HepG2 (cell line): ENCODE results near the gene HLF. TPM values are rescaled to one million over a fixed set of nuclear protein-coding genes. Genes with fewer than 3 reads are reported as not detected.

Source experiments
- CEBPZ ChIP-seq: IDR thresholded peaks from 2 replicates; pipeline ENCODE4 v1.6.1; 2012; ENCODE audit warnings: low read length, improper control_type of control experiment
- EHMT2 ChIP-seq: fragments of 200-600 bp; sonication (generic); IDR thresholded peaks from 2 replicates; pipeline ENCODE4 v1.7.0; 2017; ENCODE audit warnings: antibody characterized with exemption, low read depth, low read length, borderline replicate concordance
- FOXK2 ChIP-seq: fragments of 450-650 bp; IDR thresholded peaks from 2 replicates; pipeline ENCODE4 v1.6.1; 2016
- GPN1 ChIP-seq: sonication (generic); formaldehyde crosslinking; IDR thresholded peaks from 2 replicates; pipeline ENCODE4 v1.5.1; 2020; ENCODE audit warnings: missing genetic modification reagents, borderline replicate concordance
- KLF16 ChIP-seq, 2 experiments: sonication (generic) in 1 of 2; formaldehyde crosslinking in 1 of 2; IDR thresholded peaks; 2 replicates each; pipeline versions ENCODE4 v1.6.1 to v1.8.0; 2016 to 2023; ENCODE audit warnings: missing genetic modification reagents in 2 of 2, missing compliant biosample characterization in 1 of 2
- SRSF9 ChIP-seq: fragments of 200-400 bp; formaldehyde crosslinking; IDR thresholded peaks from 2 replicates; pipeline ENCODE4 v1.6.1; 2018; ENCODE audit warnings: borderline replicate concordance, mild to moderate bottlenecking, low read depth, low read length; ENCODE audit not compliant: insufficient read depth, poor library complexity, severe bottlenecking
- ZBTB43 ChIP-seq: sonication (generic); formaldehyde crosslinking; conservative IDR thresholded peaks from 2 replicates; pipeline ENCODE4 v1.4.0; 2020; ENCODE audit warnings: missing genetic modification reagents
- ZNF441 ChIP-seq: sonication (generic); formaldehyde crosslinking; IDR thresholded peaks from 2 replicates; pipeline ENCODE4 v1.7.0; 2021; ENCODE audit warnings: missing genetic modification reagents, borderline replicate concordance
- ZNF563 ChIP-seq: sonication (generic); formaldehyde crosslinking; IDR thresholded peaks from 2 replicates; pipeline ENCODE4 v1.8.0; 2022; ENCODE audit warnings: mild to moderate bottlenecking, moderate library complexity, missing genetic modification reagents
- polyA plus RNA-seq, 8 experiments: library from polyadenylated mRNA; depleted of rRNA in 3 of 8; stranded (reverse) in 7 of 8; unstranded in 1 of 8; fragments of >200 nt; fragmentation: Illumina TruSeq in 4 of 8; extraction: Trizol in 4 of 8; gene quantifications; 2 replicates each; pipeline versions ENCODE4 v1.2.1 to v1.2.3, GENCODE V29; 2011 to 2016; ENCODE audit warnings: low read depth in 4 of 8, missing spikeins in 1 of 8, mixed read lengths in 1 of 8; ENCODE audit not compliant: insufficient read depth in 1 of 8
- total RNA-seq, 5 experiments: library from RNA; depleted of rRNA; stranded (reverse); fragments of >200 nt; fragmentation: Illumina TruSeq; extraction: Trizol; gene quantifications; 2 replicates each; pipeline ENCODE4 v1.2.3, GENCODE V29; 2016; ENCODE audit warnings: low read depth in 1 of 5
- TF ChIP-seq, protein P1 (sequence below): sonication (generic); formaldehyde crosslinking; IDR thresholded peaks from 2 replicates; pipeline ENCODE4 v1.4.0; 2020; ENCODE audit warnings: missing genetic modification reagents
- TF ChIP-seq, protein P2 (sequence below): sonication (generic); formaldehyde crosslinking; IDR thresholded peaks from 2 replicates; pipeline ENCODE4 v1.8.0; 2022; ENCODE audit warnings: mild to moderate bottlenecking, missing genetic modification reagents, moderate library complexity
- TF ChIP-seq, protein P3 (sequence below): sonication (generic); formaldehyde crosslinking; IDR thresholded peaks from 2 replicates; pipeline ENCODE4 v1.8.0; 2022; ENCODE audit warnings: mild to moderate bottlenecking, missing genetic modification reagents, moderate library complexity

Gene HLF
- total and polyA plus RNA-seq, 2 of the 13 experiments (the other 11 are each of a cell fraction or from before 2014, with no cell fraction given) = 202 to 346 TPM

- TF ChIP-seq, protein P1, sequence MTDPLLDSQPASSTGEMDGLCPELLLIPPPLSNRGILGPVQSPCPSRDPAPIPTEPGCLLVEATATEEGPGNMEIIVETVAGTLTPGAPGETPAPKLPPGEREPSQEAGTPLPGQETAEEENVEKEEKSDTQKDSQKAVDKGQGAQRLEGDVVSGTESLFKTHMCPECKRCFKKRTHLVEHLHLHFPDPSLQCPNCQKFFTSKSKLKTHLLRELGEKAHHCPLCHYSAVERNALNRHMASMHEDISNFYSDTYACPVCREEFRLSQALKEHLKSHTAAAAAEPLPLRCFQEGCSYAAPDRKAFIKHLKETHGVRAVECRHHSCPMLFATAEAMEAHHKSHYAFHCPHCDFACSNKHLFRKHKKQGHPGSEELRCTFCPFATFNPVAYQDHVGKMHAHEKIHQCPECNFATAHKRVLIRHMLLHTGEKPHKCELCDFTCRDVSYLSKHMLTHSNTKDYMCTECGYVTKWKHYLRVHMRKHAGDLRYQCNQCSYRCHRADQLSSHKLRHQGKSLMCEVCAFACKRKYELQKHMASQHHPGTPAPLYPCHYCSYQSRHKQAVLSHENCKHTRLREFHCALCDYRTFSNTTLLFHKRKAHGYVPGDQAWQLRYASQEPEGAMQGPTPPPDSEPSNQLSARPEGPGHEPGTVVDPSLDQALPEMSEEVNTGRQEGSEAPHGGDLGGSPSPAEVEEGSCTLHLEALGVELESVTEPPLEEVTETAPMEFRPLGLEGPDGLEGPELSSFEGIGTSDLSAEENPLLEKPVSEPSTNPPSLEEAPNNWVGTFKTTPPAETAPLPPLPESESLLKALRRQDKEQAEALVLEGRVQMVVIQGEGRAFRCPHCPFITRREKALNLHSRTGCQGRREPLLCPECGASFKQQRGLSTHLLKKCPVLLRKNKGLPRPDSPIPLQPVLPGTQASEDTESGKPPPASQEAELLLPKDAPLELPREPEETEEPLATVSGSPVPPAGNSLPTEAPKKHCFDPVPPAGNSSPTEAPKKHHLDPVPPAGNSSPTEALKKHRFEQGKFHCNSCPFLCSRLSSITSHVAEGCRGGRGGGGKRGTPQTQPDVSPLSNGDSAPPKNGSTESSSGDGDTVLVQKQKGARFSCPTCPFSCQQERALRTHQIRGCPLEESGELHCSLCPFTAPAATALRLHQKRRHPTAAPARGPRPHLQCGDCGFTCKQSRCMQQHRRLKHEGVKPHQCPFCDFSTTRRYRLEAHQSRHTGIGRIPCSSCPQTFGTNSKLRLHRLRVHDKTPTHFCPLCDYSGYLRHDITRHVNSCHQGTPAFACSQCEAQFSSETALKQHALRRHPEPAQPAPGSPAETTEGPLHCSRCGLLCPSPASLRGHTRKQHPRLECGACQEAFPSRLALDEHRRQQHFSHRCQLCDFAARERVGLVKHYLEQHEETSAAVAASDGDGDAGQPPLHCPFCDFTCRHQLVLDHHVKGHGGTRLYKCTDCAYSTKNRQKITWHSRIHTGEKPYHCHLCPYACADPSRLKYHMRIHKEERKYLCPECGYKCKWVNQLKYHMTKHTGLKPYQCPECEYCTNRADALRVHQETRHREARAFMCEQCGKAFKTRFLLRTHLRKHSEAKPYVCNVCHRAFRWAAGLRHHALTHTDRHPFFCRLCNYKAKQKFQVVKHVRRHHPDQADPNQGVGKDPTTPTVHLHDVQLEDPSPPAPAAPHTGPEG (CRISPR knock-in tag) = no peak; the same call in none of the 2 replicates
- peak; percentile 99 for TF ChIP-seq ZNF441 (CRISPR knock-in tag)
- peak in 1 of 2 experiments; percentile 93; a peak in 2 of 4 replicates for TF ChIP-seq KLF16 (CRISPR knock-in tag; IDR thresholded peaks at IDR 0.05)
- TF ChIP-seq SRSF9 = no peak
- TF ChIP-seq FOXK2 = peak; percentile 28; the same call in 1 of the 2 replicates
- TF ChIP-seq EHMT2 = peak; percentile 19; the same call in 1 of the 2 replicates
- TF ChIP-seq, protein P2, sequence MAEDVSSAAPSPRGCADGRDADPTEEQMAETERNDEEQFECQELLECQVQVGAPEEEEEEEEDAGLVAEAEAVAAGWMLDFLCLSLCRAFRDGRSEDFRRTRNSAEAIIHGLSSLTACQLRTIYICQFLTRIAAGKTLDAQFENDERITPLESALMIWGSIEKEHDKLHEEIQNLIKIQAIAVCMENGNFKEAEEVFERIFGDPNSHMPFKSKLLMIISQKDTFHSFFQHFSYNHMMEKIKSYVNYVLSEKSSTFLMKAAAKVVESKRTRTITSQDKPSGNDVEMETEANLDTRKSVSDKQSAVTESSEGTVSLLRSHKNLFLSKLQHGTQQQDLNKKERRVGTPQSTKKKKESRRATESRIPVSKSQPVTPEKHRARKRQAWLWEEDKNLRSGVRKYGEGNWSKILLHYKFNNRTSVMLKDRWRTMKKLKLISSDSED = no peak
- TF ChIP-seq CEBPZ = no peak
- TF ChIP-seq GPN1 = no peak
- TF ChIP-seq ZBTB43 (CRISPR knock-in tag) = peak; percentile 80
- TF ChIP-seq, protein P3, sequence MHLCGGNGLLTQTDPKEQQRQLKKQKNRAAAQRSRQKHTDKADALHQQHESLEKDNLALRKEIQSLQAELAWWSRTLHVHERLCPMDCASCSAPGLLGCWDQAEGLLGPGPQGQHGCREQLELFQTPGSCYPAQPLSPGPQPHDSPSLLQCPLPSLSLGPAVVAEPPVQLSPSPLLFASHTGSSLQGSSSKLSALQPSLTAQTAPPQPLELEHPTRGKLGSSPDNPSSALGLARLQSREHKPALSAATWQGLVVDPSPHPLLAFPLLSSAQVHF (CRISPR knock-in tag) = 0 out of 2 replicates have a peak, but pooled peaks have one; percentile 75
- no peak for TF ChIP-seq ZNF563 (CRISPR knock-in tag)
These were observed 19.5 kb downstream of the HLF start (continued) for GRCh38 chr17:55284001-55284884.
